ENCODE results near the gene R3HDM2. TPM values are rescaled to one million over a fixed set of nuclear protein-coding genes. Genes with fewer than 3 reads are reported as not detected.

Gene R3HDM2
- total RNA-seq, 2 donors from 2014 or later: 82.7 to 116 TPM

DNA sequence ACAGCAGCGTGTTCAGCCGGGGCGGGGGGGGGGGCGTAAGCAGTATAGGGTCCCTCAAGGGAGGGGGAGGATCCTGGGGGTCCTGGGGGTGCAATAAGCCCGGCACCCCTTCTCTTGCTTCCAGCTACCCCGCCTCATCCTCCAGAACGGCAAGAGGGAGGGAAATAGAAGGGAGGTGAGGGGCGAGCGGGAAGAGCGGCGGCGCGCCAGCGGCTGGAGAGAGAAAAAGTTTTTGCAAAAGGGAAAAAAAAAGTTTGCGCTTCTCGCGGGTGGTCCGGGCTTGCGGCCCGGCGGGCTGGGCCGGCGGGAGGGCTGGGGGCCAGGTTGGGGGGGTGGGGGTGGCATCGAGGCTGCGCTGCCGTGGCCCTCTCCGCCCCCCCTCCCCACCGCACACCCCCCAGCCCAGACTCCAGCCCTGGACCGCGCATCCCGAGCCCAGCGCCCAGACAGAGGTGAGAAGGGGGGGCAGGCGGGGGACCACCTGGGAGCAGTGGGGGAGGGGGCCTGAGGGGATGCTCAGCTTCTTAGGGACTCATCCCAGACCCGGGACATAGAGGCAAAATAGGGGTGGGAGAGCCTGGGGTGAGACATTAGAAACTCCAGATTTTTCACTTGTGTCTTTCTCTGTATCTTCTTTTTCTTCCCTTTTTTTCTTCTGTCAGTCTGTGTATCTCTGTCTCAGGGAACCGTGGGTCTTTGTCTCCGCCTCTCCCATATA, 29.1 kb upstream of the R3HDM2 start, which contains the start of gene GLI1:
Gene GLI1 (plus strand): TSS at position 36 of the 718 bp plus-strand sequence. CDS start 3,907 bp downstream, outside the sequence.
- H3K36me3 ChIP-seq (ENCODE audit: control insufficient read depth, insufficient read depth, low read length): no peaks in the 10 kb centered on the region
- no peak within 1 kb of the TSS for H3K9ac ChIP-seq (ENCODE audit: extremely low read depth, low read length, poor library complexity, severe bottlenecking)
- TF ChIP-seq CTCF (conservative IDR thresholded peaks at IDR 0.05): no peak
- peak; percentile 82 for DNase-seq
- no peaks in the 10 kb centered on the region for H3K4me1 ChIP-seq (ENCODE audit: control insufficient read depth, insufficient read depth, low read length)
- H3K27me3 ChIP-seq (ENCODE audit: control insufficient read depth, insufficient read depth, low read length, poor library complexity, severe bottlenecking): peaks cover 25% of the 10 kb centered on the region
- Mint-ChIP-seq H3K9me3 (no peaks in the 10 kb centered on the region), H3K27ac (peak within 1 kb of the TSS; percentile 93), H3K36me3 (ENCODE audit: low read depth) (no peaks in the 10 kb centered on the region), H3K4me1 (peaks cover 29% of the 10 kb centered on the region), H3K4me3 (peak within 1 kb of the TSS; percentile 83), H3K27me3 (ENCODE audit: insufficient read depth) (peaks cover 39% of the 10 kb centered on the region)
- H3K4me3 ChIP-seq (ENCODE audit: low read length): peak within 1 kb of the TSS; percentile 95
- no peaks in the 10 kb centered on the region for H3K9me3 ChIP-seq (ENCODE audit: control insufficient read depth, low read length)
- no peak within 1 kb of the TSS for H3K27ac ChIP-seq (ENCODE audit: low read depth, low read length)
- 0% methylated on average over 3 to 16 of the region's 36 CpGs for WGBS, 2 experiments (ENCODE audit: insufficient coverage in 1 of 2, insufficient read length in 1 of 2)

DNA sequence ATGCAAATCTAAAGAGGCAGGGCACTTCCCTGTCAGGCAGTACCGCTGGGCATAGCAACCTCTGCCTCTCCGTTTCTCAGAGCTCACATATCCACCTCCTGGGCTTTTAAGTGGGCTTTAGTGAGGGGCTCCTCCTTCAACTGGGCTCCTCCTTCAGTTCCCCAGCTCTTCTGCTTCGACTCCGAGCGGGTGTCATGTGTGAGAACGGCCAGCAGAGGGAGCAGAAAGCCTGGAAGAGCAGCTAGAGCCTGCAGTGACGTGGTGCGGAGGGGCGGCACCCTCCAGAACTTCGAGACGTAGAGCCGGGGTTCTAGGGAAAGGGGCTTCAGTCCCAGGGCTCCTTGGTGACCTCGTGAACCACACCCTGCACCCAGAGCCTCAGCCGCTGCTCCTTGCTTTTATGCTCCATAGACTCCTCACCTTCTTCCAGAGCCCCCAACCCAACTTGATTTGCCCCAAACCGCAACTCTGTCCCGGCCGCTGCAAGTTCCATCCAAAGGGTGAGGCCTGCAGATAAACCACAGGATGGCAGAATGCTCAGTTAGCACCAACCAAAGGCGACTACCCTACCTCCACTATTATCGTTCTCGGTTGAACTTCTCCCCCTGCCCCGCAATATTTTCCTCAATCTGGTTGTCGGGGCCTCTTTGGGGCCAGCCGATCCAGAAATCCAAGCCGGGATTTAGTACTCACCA, 28.4 kb upstream of the R3HDM2 start:
- H3K4me3 Mint-ChIP-seq: peak overlapping the region; percentile 83
- H3K27me3 ChIP-seq (ENCODE audit: control insufficient read depth, insufficient read depth, low read length, poor library complexity, severe bottlenecking): peaks cover 20% of the 10 kb centered on the region
- peak; percentile 89 for TF ChIP-seq CTCF (conservative IDR thresholded peaks at IDR 0.05)
- H3K9me3 ChIP-seq (ENCODE audit: control insufficient read depth, low read length): no peaks in the 10 kb centered on the region
- H3K27me3 Mint-ChIP-seq (ENCODE audit: insufficient read depth): peaks cover 34% of the 10 kb centered on the region
- no peaks in the 10 kb centered on the region for H3K36me3 ChIP-seq (ENCODE audit: control insufficient read depth, insufficient read depth, low read length)
- H3K36me3 Mint-ChIP-seq (ENCODE audit: low read depth): no peaks in the 10 kb centered on the region
- H3K9ac ChIP-seq (ENCODE audit: extremely low read depth, low read length, poor library complexity, severe bottlenecking): no peak overlapping the region
- H3K9me3 Mint-ChIP-seq: no peaks in the 10 kb centered on the region
- no peaks in the 10 kb centered on the region for H3K4me1 ChIP-seq (ENCODE audit: control insufficient read depth, insufficient read depth, low read length)
- no peak overlapping the region for H3K27ac ChIP-seq (ENCODE audit: low read depth, low read length)
- peak; percentile 100 for DNase-seq
- peak overlapping the region; percentile 93 for H3K27ac Mint-ChIP-seq
- peaks cover 32% of the 10 kb centered on the region for H3K4me1 Mint-ChIP-seq
- H3K4me3 ChIP-seq (ENCODE audit: low read length): peak overlapping the region; percentile 95
- WGBS, 2 experiments (ENCODE audit: insufficient coverage in 1 of 2, insufficient read length in 1 of 2): 1% methylated on average over 16 to 24 of the region's 24 CpGs

GRCh38 chr12:57458665-57459054, 27.8 kb upstream of the R3HDM2 start:
- Histone ChIP-seq H3K27ac (ENCODE audit: low read depth, low read length) (no peak overlapping the region), H3K4me1 (ENCODE audit: control insufficient read depth, insufficient read depth, low read length) (no peaks in the 10 kb centered on the region), H3K27me3 (ENCODE audit: control insufficient read depth, insufficient read depth, low read length, poor library complexity, severe bottlenecking) (peaks cover 20% of the 10 kb centered on the region), H3K9ac (ENCODE audit: extremely low read depth, low read length, poor library complexity, severe bottlenecking) (no peak overlapping the region), H3K36me3 (ENCODE audit: control insufficient read depth, insufficient read depth, low read length) (no peaks in the 10 kb centered on the region), H3K9me3 (ENCODE audit: control insufficient read depth, low read length) (no peaks in the 10 kb centered on the region), H3K4me3 (ENCODE audit: low read length) (peak overlapping the region; percentile 95)
- Mint-ChIP-seq H3K4me3 (peak overlapping the region; percentile 83), H3K4me1 (peaks cover 32% of the 10 kb centered on the region), H3K27ac (peak overlapping the region; percentile 83), H3K36me3 (ENCODE audit: low read depth) (no peaks in the 10 kb centered on the region), H3K27me3 (ENCODE audit: insufficient read depth) (peaks cover 30% of the 10 kb centered on the region), H3K9me3 (no peaks in the 10 kb centered on the region)
- TF ChIP-seq CTCF (conservative IDR thresholded peaks at IDR 0.05): no peak
- no peak for DNase-seq
- WGBS, 2 experiments (ENCODE audit: insufficient coverage in 1 of 2, insufficient read length in 1 of 2): 29% methylated on average over 3 of the region's 3 CpGs
